ENCODE results near the gene ZNF783.
A peak's percentile ranks its signal among the peaks of the same experiment; 100 is the strongest.

Gene ZNF783

GRCh38 chr7:149257146-149257545 lies 4.8 kb upstream of the ZNF783 start:
- H3K9ac ChIP-seq (ENCODE audit: low read length), result no peak overlapping the region
- no peak overlapping the region for H3K4me2 ChIP-seq (ENCODE audit: low read length)
- no CpG with 5 or more reads among the region's 2 CpGs for WGBS (ENCODE audit: extremely low coverage, insufficient coverage, insufficient read length)
- H2AK5ac ChIP-seq (ENCODE audit: low read length), result no peak overlapping the region
- H2BK120ac ChIP-seq (ENCODE audit: insufficient read depth, low read length, poor library complexity), result no peak overlapping the region
- DNase-seq, result no peak
- peaks cover 5% of the 10 kb centered on the region for H3K79me1 ChIP-seq (ENCODE audit: low read length)
- H2BK5ac ChIP-seq (ENCODE audit: low read depth, low read length, poor library complexity), result no peak overlapping the region
- no peaks in the 10 kb centered on the region for H3K27me3 ChIP-seq (ENCODE audit: insufficient read depth, low read length)
- H3K14ac ChIP-seq (ENCODE audit: low read length), result no peak overlapping the region
- no peak overlapping the region for H2BK12ac ChIP-seq (ENCODE audit: low read length)
- H3K4me1 ChIP-seq (ENCODE audit: control insufficient read depth in 1 of 2, insufficient read depth in 2 of 2, low read length in 2 of 2), result peaks cover 0 to 4% of the 10 kb centered on the region in 2 experiments
- H3K4ac ChIP-seq (ENCODE audit: low read depth, low read length), result no peak overlapping the region
- H3K18ac ChIP-seq (ENCODE audit: low read length), result no peak overlapping the region
- H2AFZ ChIP-seq (ENCODE audit: insufficient read depth, low read length, poor library complexity), result no peak overlapping the region
- H4K91ac ChIP-seq (ENCODE audit: low read depth, low read length), result no peak overlapping the region
- no peak overlapping the region for H4K12ac ChIP-seq (ENCODE audit: low read depth, low read length)
- H3K79me2 ChIP-seq (ENCODE audit: control insufficient read depth, insufficient read depth, low read length, poor library complexity), result peaks cover 2% of the 10 kb centered on the region
- no peak overlapping the region for H3K4me3 ChIP-seq (ENCODE audit: low read depth, low read length)
- peaks cover 25 to 34% of the 10 kb centered on the region in 2 experiments for H3K36me3 ChIP-seq (ENCODE audit: control insufficient read depth in 1 of 2, insufficient read depth in 2 of 2, low read length in 2 of 2)
- H3K27ac ChIP-seq (ENCODE audit: low read depth, low read length), result no peak overlapping the region
- H3K23ac ChIP-seq (ENCODE audit: low read length), result no peak overlapping the region
- no peak overlapping the region for H4K8ac ChIP-seq (ENCODE audit: low read depth, low read length)
- no peaks in the 10 kb centered on the region for H3K9me3 ChIP-seq (ENCODE audit: insufficient read depth, low read depth, low read length)

- Histone ChIP-seq H4K12ac (ENCODE audit: low read depth, low read length) (peak overlapping the region; percentile 57), H2BK12ac (ENCODE audit: low read length) (no peak overlapping the region), H2BK5ac (ENCODE audit: low read depth, low read length, poor library complexity) (no peak overlapping the region), H3K4me3 (ENCODE audit: low read depth, low read length) (peak overlapping the region; percentile 77), H2BK120ac (ENCODE audit: insufficient read depth, low read length, poor library complexity) (peak overlapping the region; percentile 23), H3K4ac (ENCODE audit: low read depth, low read length) (no peak overlapping the region), H4K91ac (ENCODE audit: low read depth, low read length) (peak overlapping the region; percentile 71), H3K79me2 (ENCODE audit: control insufficient read depth, insufficient read depth, low read length, poor library complexity) (peaks cover 6% of the 10 kb centered on the region), H3K36me3 (ENCODE audit: control insufficient read depth in 1 of 2, insufficient read depth in 2 of 2, low read length in 2 of 2) (peaks cover 7 to 8% of the 10 kb centered on the region in 2 experiments), H3K23ac (ENCODE audit: low read length) (no peak overlapping the region), H3K27ac (ENCODE audit: low read depth, low read length) (peak overlapping the region; percentile 69), H3K14ac (ENCODE audit: low read length) (peak overlapping the region; percentile 54), H3K4me1 (ENCODE audit: control insufficient read depth in 1 of 2, insufficient read depth in 2 of 2, low read length in 2 of 2) (peaks cover 6 to 8% of the 10 kb centered on the region in 2 experiments), H3K18ac (ENCODE audit: low read length) (peak overlapping the region; percentile 38), H2AFZ (ENCODE audit: insufficient read depth, low read length, poor library complexity) (peak overlapping the region; percentile 91), H2AK5ac (ENCODE audit: low read length) (no peak overlapping the region), H3K4me2 (ENCODE audit: low read length) (peak overlapping the region; percentile 92), H3K9ac (ENCODE audit: low read length) (peak overlapping the region; percentile 61), H3K9me3 (ENCODE audit: insufficient read depth, low read depth, low read length) (no peaks in the 10 kb centered on the region), H3K79me1 (ENCODE audit: low read length) (peaks cover 10% of the 10 kb centered on the region), H3K27me3 (ENCODE audit: insufficient read depth, low read length) (no peaks in the 10 kb centered on the region), H4K8ac (ENCODE audit: low read depth, low read length) (peak overlapping the region; percentile 85)
- no CpG with 5 or more reads among the region's 16 CpGs for WGBS (ENCODE audit: extremely low coverage, insufficient coverage, insufficient read length)
- DNase-seq, result peak; percentile 54 to 81
Observed at GRCh38 chr7:149261316-149261828, 624 bp upstream of the ZNF783 start.

GRCh38 chr7:149266451-149266850 lies 4.5 kb downstream of the ZNF783 start:
- no peak overlapping the region for H3K14ac ChIP-seq (ENCODE audit: low read length)
- H3K4me1 ChIP-seq (ENCODE audit: control insufficient read depth in 1 of 2, insufficient read depth in 2 of 2, low read length in 2 of 2), result peaks cover 6 to 8% of the 10 kb centered on the region in 2 experiments
- H3K79me2 ChIP-seq (ENCODE audit: control insufficient read depth, insufficient read depth, low read length, poor library complexity), result peaks cover 6% of the 10 kb centered on the region
- H3K36me3 ChIP-seq (ENCODE audit: control insufficient read depth in 1 of 2, insufficient read depth in 2 of 2, low read length in 2 of 2), result peaks cover 21% of the 10 kb centered on the region in 2 experiments
- H2AFZ ChIP-seq (ENCODE audit: insufficient read depth, low read length, poor library complexity), result no peak overlapping the region
- H4K12ac ChIP-seq (ENCODE audit: low read depth, low read length), result no peak overlapping the region
- H3K27ac ChIP-seq (ENCODE audit: low read depth, low read length), result no peak overlapping the region
- H2BK5ac ChIP-seq (ENCODE audit: low read depth, low read length, poor library complexity), result no peak overlapping the region
- H3K79me1 ChIP-seq (ENCODE audit: low read length), result peaks cover 10% of the 10 kb centered on the region
- H3K4me2 ChIP-seq (ENCODE audit: low read length), result no peak overlapping the region
- no peak overlapping the region for H2AK5ac ChIP-seq (ENCODE audit: low read length)
- no peak overlapping the region for H3K4me3 ChIP-seq (ENCODE audit: low read depth, low read length)
- no peak overlapping the region for H3K4ac ChIP-seq (ENCODE audit: low read depth, low read length)
- peak; percentile 35 to 64 for DNase-seq
- no peak overlapping the region for H3K18ac ChIP-seq (ENCODE audit: low read length)
- WGBS (ENCODE audit: extremely low coverage, insufficient coverage, insufficient read length), result no CpG with 5 or more reads among the region's 21 CpGs
- H4K91ac ChIP-seq (ENCODE audit: low read depth, low read length), result no peak overlapping the region
- H2BK12ac ChIP-seq (ENCODE audit: low read length), result no peak overlapping the region
- no peak overlapping the region for H4K8ac ChIP-seq (ENCODE audit: low read depth, low read length)
- H3K23ac ChIP-seq (ENCODE audit: low read length), result no peak overlapping the region
- H3K9ac ChIP-seq (ENCODE audit: low read length), result no peak overlapping the region
- no peaks in the 10 kb centered on the region for H3K27me3 ChIP-seq (ENCODE audit: insufficient read depth, low read length)
- no peaks in the 10 kb centered on the region for H3K9me3 ChIP-seq (ENCODE audit: insufficient read depth, low read depth, low read length)
- no peak overlapping the region for H2BK120ac ChIP-seq (ENCODE audit: insufficient read depth, low read length, poor library complexity)

- WGBS (ENCODE audit: extremely low coverage, insufficient coverage, insufficient read length), result no CpG with 5 or more reads among the region's 8 CpGs
- Histone ChIP-seq H4K8ac (ENCODE audit: low read depth, low read length) (no peak overlapping the region), H3K36me3 (ENCODE audit: control insufficient read depth in 1 of 2, insufficient read depth in 2 of 2, low read length in 2 of 2) (peaks cover 21 to 23% of the 10 kb centered on the region in 2 experiments), H3K79me2 (ENCODE audit: control insufficient read depth, insufficient read depth, low read length, poor library complexity) (no peaks in the 10 kb centered on the region), H3K27me3 (ENCODE audit: insufficient read depth, low read length) (no peaks in the 10 kb centered on the region), H2BK5ac (ENCODE audit: low read depth, low read length, poor library complexity) (no peak overlapping the region), H3K27ac (ENCODE audit: low read depth, low read length) (no peak overlapping the region), H3K9ac (ENCODE audit: low read length) (no peak overlapping the region), H2AFZ (ENCODE audit: insufficient read depth, low read length, poor library complexity) (no peak overlapping the region), H3K79me1 (ENCODE audit: low read length) (no peaks in the 10 kb centered on the region), H3K9me3 (ENCODE audit: insufficient read depth, low read depth, low read length) (no peaks in the 10 kb centered on the region), H3K4me1 (ENCODE audit: control insufficient read depth in 1 of 2, insufficient read depth in 2 of 2, low read length in 2 of 2) (peaks cover 0 to 4% of the 10 kb centered on the region in 2 experiments), H4K12ac (ENCODE audit: low read depth, low read length) (no peak overlapping the region), H2BK120ac (ENCODE audit: insufficient read depth, low read length, poor library complexity) (no peak overlapping the region), H3K23ac (ENCODE audit: low read length) (no peak overlapping the region), H3K4ac (ENCODE audit: low read depth, low read length) (no peak overlapping the region), H3K14ac (ENCODE audit: low read length) (no peak overlapping the region), H2BK12ac (ENCODE audit: low read length) (no peak overlapping the region), H3K18ac (ENCODE audit: low read length) (no peak overlapping the region), H3K4me3 (ENCODE audit: low read depth, low read length) (peak overlapping the region; percentile 16), H4K91ac (ENCODE audit: low read depth, low read length) (no peak overlapping the region), H2AK5ac (ENCODE audit: low read length) (no peak overlapping the region), H3K4me2 (ENCODE audit: low read length) (no peak overlapping the region)
- no peak for DNase-seq
Observed at GRCh38 chr7:149267733-149268132, 5.7 kb downstream of the ZNF783 start.

Measured in trophoblast cell (in vitro differentiated cells and primary cell).